WTC11 (cell line): ENCODE results near the gene LRRC1.

ENCODE experiments used
- GABPB1 ChIP-seq: sonication (generic); formaldehyde crosslinking; IDR thresholded peaks from 2 replicates; pipeline ENCODE4 v1.8.1; 2023; ENCODE audit warnings: mild to moderate bottlenecking, missing genetic modification reagents
- NR1H2 ChIP-seq: sonication (generic); formaldehyde crosslinking; IDR thresholded peaks from 2 replicates; pipeline ENCODE4 v1.9.0; 2021; ENCODE audit warnings: mild to moderate bottlenecking, moderate library complexity, missing genetic modification reagents
- ZNF263 ChIP-seq: sonication (generic); formaldehyde crosslinking; IDR thresholded peaks from 2 replicates; pipeline ENCODE4 v1.8.1; 2022; ENCODE audit warnings: low read depth, mild to moderate bottlenecking, moderate library complexity, missing genetic modification reagents
- TF ChIP-seq, protein P1 (sequence below): fragments of 200-600 bp; IDR thresholded peaks from 2 replicates; pipeline ENCODE4 v1.8.0; 2022; ENCODE audit warnings: antibody characterized with exemption
- TF ChIP-seq, protein P2 (sequence below): sonication (generic); formaldehyde crosslinking; IDR thresholded peaks from 2 replicates; pipeline ENCODE4 v1.8.1; 2022; ENCODE audit warnings: low read depth, missing genetic modification reagents, borderline replicate concordance

DNA sequence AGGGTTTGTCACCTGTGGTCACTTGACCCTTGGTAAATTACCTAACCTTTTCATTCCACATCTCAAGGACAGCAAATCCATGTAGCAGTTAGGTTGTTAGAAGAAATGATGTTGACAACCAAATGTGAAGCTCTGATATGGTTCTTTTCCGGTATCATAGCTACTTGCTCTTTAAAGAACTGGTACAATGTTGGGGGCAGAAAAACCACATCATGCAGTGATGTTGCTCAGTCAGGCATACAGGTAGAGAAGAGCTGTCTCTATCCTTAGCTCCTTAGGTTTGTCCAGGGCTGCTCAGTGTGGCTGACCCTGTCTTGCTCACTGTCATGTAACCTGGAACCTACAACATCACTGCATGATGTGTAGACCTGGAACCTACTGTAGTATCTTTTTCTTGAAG lies 135.5 kb downstream of the LRRC1 start:
- TF ChIP-seq, protein P1, sequence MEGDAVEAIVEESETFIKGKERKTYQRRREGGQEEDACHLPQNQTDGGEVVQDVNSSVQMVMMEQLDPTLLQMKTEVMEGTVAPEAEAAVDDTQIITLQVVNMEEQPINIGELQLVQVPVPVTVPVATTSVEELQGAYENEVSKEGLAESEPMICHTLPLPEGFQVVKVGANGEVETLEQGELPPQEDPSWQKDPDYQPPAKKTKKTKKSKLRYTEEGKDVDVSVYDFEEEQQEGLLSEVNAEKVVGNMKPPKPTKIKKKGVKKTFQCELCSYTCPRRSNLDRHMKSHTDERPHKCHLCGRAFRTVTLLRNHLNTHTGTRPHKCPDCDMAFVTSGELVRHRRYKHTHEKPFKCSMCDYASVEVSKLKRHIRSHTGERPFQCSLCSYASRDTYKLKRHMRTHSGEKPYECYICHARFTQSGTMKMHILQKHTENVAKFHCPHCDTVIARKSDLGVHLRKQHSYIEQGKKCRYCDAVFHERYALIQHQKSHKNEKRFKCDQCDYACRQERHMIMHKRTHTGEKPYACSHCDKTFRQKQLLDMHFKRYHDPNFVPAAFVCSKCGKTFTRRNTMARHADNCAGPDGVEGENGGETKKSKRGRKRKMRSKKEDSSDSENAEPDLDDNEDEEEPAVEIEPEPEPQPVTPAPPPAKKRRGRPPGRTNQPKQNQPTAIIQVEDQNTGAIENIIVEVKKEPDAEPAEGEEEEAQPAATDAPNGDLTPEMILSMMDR, result no peak
- TF ChIP-seq GABPB1 (CRISPR knock-in tag) (no peak), ZNF263 (CRISPR knock-in tag) (no peak), NR1H2 (no peak)
- TF ChIP-seq, protein P2, sequence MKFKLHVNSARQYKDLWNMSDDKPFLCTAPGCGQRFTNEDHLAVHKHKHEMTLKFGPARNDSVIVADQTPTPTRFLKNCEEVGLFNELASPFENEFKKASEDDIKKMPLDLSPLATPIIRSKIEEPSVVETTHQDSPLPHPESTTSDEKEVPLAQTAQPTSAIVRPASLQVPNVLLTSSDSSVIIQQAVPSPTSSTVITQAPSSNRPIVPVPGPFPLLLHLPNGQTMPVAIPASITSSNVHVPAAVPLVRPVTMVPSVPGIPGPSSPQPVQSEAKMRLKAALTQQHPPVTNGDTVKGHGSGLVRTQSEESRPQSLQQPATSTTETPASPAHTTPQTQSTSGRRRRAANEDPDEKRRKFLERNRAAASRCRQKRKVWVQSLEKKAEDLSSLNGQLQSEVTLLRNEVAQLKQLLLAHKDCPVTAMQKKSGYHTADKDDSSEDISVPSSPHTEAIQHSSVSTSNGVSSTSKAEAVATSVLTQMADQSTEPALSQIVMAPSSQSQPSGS (CRISPR knock-in tag), result no peak
